PC-9 (cell line): ENCODE data around the gene PLD2.

Experiments used
- EZH2 ChIP-seq: fragments of 200-600 bp; sonication (generic); IDR thresholded peaks from 2 replicates; pipeline ENCODE4 v1.8.0; 2017; ENCODE audit warnings: antibody characterized with exemption, low read depth
- TF ChIP-seq, protein P1 (sequence below): fragments of 200-600 bp; sonication (generic); conservative IDR thresholded peaks from 2 replicates; pipeline ENCODE4 v1.6.1; 2017; ENCODE audit warnings: mixed run types, antibody characterized with exemption, mild to moderate bottlenecking, moderate library complexity

DNA sequence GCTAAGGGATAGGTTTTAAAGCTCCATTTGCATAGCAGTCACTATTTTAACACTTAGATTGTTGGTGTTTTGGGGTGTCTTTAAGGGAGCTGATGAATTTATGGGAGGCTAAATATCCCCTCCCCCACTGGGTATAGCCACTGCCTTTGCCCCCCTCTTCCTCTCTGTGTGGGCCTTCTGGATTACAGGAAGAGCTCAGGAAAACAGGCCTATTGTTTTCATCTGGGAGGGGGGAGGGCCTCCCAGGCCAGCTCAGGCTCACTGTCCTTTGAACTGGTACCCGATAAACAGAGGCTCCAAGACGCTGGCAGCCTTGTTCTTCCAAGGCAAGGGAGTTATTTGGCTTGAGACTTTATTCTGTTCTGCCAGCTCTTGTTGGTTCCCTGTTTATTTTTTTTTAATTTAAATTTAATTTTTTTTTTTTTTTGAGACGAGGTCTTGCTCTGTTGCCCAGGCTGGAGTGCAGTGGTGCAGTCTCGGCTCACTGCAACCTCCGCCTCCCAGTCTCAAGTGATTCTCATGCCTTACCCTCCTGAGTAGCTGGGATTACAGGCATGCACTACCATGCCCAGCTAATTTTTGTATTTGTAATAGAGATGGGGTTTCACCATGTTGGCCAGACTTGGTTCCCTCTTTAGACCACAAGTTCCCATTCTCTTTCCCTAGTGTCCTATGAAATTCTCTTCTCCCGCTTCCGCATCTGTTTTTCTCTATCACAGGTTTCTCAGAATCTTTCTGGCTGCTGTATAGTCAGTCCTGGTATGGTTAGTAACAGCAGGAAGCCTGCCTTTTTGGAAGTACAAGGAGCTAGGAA lies 51.3 kb downstream of the PLD2 start:
- TF ChIP-seq, protein P1, sequence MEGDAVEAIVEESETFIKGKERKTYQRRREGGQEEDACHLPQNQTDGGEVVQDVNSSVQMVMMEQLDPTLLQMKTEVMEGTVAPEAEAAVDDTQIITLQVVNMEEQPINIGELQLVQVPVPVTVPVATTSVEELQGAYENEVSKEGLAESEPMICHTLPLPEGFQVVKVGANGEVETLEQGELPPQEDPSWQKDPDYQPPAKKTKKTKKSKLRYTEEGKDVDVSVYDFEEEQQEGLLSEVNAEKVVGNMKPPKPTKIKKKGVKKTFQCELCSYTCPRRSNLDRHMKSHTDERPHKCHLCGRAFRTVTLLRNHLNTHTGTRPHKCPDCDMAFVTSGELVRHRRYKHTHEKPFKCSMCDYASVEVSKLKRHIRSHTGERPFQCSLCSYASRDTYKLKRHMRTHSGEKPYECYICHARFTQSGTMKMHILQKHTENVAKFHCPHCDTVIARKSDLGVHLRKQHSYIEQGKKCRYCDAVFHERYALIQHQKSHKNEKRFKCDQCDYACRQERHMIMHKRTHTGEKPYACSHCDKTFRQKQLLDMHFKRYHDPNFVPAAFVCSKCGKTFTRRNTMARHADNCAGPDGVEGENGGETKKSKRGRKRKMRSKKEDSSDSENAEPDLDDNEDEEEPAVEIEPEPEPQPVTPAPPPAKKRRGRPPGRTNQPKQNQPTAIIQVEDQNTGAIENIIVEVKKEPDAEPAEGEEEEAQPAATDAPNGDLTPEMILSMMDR: no peak
- no peak for TF ChIP-seq EZH2
